ENCODE measurements around the gene FGF11. TPM values are rescaled to one million over a fixed set of nuclear protein-coding genes. Genes with fewer than 3 reads are reported as not detected.

Gene FGF11
- total and polyA plus RNA-seq, 12 donors = 2.0 to 15.9 (median 7.6) TPM

DNA sequence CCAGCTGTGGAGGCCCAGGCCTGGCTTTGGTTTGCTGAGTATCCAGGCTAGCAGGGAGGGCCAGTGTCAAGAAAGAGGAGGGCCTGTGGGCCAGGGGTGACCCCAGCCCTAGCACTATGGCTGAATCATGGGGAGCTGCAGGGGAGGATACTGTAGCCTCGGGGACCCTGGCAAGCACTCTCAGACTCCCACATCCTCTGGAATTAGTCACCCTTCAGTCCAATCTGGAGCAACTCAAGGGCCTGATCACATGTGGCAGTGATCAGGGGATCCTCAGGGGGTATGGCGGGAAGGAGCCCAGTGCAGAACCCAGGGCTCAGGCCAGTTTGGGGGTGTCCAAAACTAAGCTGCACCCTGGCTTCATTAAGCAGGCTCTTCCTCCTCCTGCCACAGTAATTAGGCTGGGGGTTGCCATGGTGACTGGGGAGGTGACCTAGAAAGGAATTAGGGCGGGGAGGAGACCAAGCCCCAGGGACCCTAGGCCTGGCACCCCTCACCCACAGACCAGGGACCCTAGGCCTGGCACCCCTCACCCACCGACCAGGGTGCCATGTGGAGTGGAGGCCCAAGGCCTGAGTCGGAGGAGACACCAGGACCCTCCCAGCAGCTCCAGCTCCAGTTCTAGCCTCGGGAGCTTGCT, 25.8 kb upstream of the FGF11 start:
- DNase-seq = no peak
- H3K36me3 ChIP-seq = peaks cover 0 to 21% (median 0%) of the 10 kb centered on the region in 9 donors
- TF ChIP-seq, protein P1, sequence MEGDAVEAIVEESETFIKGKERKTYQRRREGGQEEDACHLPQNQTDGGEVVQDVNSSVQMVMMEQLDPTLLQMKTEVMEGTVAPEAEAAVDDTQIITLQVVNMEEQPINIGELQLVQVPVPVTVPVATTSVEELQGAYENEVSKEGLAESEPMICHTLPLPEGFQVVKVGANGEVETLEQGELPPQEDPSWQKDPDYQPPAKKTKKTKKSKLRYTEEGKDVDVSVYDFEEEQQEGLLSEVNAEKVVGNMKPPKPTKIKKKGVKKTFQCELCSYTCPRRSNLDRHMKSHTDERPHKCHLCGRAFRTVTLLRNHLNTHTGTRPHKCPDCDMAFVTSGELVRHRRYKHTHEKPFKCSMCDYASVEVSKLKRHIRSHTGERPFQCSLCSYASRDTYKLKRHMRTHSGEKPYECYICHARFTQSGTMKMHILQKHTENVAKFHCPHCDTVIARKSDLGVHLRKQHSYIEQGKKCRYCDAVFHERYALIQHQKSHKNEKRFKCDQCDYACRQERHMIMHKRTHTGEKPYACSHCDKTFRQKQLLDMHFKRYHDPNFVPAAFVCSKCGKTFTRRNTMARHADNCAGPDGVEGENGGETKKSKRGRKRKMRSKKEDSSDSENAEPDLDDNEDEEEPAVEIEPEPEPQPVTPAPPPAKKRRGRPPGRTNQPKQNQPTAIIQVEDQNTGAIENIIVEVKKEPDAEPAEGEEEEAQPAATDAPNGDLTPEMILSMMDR (IDR thresholded peaks at IDR 0.05) = no peak

DNA sequence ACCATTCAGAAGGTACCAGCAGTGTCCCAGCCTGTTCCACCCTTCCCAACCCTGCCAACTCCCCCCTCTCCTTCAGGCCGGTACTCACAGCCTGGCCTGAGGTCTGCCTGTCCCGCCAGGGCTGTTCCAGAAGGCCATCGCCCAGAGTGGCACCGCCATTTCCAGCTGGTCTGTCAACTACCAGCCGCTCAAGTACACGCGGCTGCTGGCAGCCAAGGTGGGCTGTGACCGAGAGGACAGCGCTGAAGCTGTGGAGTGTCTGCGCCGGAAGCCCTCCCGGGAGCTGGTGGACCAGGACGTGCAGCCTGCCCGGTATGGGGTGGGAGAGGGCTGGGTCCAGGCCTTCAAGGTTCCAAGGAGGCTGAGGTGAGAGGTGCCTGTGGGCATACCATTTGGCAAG, 24.5 kb upstream of the FGF11 start:
- ATAC-seq (no peak), DNase-seq (no peak)
- Histone ChIP-seq H3K4me3 (no peak overlapping the region), H3K9me3 (no peaks in the 10 kb centered on the region), H3K27ac (no peak overlapping the region), H3K4me1 (no peaks in the 10 kb centered on the region), H3K27me3 (no peaks in the 10 kb centered on the region), H3K36me3 (peaks cover 0 to 10% (median 0%) of the 10 kb centered on the region in 9 donors)
- TF ChIP-seq, protein P1 (IDR thresholded peaks at IDR 0.05) = no peak
- intact Hi-C loops (cut with DNase I) = no loop called here
- 85 to 89% methylated on average over 14 of the region's 14 CpGs for WGBS, 2 donors

More for the DNA sequence above, 25.8 kb upstream of the FGF11 start:
- Histone ChIP-seq H3K27me3 (no peaks in the 10 kb centered on the region), H3K9me3 (no peaks in the 10 kb centered on the region), H3K4me3 (no peak overlapping the region), H3K27ac (no peak overlapping the region), H3K4me1 (no peaks in the 10 kb centered on the region)
- WGBS, 2 donors = 78 to 84% methylated on average over 6 of the region's 6 CpGs
- ATAC-seq = peak in 2 of 8 donors; percentile 8 to 32
- intact Hi-C loops (cut with DNase I) = no loop called here

DNA sequence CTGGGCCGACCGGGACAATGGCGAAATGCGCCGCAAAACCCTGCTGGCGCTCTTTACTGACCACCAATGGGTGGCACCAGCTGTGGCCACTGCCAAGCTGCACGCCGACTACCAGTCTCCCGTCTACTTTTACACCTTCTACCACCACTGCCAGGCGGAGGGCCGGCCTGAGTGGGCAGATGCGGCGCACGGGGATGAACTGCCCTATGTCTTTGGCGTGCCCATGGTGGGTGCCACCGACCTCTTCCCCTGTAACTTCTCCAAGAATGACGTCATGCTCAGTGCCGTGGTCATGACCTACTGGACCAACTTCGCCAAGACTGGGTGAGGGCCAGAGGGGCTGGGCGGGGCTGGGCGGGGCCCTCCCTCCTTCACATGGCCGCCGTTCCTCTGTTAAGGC, 23.5 kb upstream of the FGF11 start:
- H3K27me3 ChIP-seq = no peaks in the 10 kb centered on the region
- DNase-seq (no peak), ATAC-seq (no peak)
- H3K36me3 ChIP-seq = peaks cover 0 to 10% (median 0%) of the 10 kb centered on the region in 9 donors
- 89 to 94% methylated on average over 23 of the region's 23 CpGs for WGBS, 2 donors
- H3K27ac ChIP-seq = no peak overlapping the region
- TF ChIP-seq, protein P1 (IDR thresholded peaks at IDR 0.05) = no peak
- H3K9me3 ChIP-seq = no peaks in the 10 kb centered on the region
- H3K4me3 ChIP-seq = no peak overlapping the region
- H3K4me1 ChIP-seq = no peaks in the 10 kb centered on the region
- intact Hi-C loops (cut with DNase I) = no loop called here

DNA sequence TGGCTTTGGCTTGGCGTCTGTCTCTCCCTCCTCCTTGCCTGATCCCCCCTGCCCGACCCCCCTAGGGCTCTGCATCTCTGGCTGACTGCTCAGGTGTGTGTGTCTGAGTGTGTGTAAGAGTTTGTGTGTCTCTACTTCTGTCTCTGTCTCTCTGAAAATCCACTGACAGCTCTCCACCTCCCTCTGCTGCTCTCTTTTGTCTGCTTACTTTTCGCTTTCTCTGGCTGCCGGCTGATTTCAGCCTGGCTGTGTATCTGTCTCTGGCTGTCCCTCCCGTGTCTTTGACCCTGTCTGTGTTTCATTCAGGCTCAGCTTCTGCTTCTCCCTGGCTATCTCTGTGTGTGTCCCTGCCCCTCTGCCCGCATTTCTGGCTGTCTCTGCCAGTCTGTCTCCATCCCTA, 23.0 kb upstream of the FGF11 start:
- WGBS, 2 donors = 79 to 86% methylated on average over 6 of the region's 6 CpGs
- Histone ChIP-seq H3K4me1 (no peaks in the 10 kb centered on the region), H3K9me3 (no peaks in the 10 kb centered on the region), H3K36me3 (peaks cover 0 to 10% (median 0%) of the 10 kb centered on the region in 9 donors), H3K27ac (no peak overlapping the region), H3K27me3 (no peaks in the 10 kb centered on the region), H3K4me3 (no peak overlapping the region)
- DNase-seq (no peak), ATAC-seq (no peak)
- intact Hi-C loops (cut with DNase I) = no loop called here
- TF ChIP-seq, protein P1 (IDR thresholded peaks at IDR 0.05) = no peak

Measured in heart right ventricle (tissue), 16 donors.